Heart right ventricle (tissue), 16 donors: Measurements from ENCODE around the gene RPS3A. TPM values are rescaled to one million over a fixed set of nuclear protein-coding genes. Genes with fewer than 3 reads are reported as not detected.
"Not testable (repeated sequence)": the region's sequence is repeated elsewhere in the genome, so short reads cannot be mapped to it uniquely, and the experiment has no call there.

Experiments used
- ATAC-seq, 8 donors: fragments of 200-7000 bp; cut with Tn5 transposase; one replicate each; pipeline ENCODE4 v1.9.1; 2020; ENCODE audit warnings: mild to moderate bottlenecking in 8 of 8, moderate library complexity in 8 of 8, moderate number of reproducible peaks in 1 of 8
- DNase-seq, 2 donors: peaks; one replicate each; pipeline ENCODE4 v3.0.0-alpha.2; 2020
- H3K27ac ChIP-seq, 10 donors: fragments of 200-600 bp; sonication (generic) in 2 of 10; one replicate each; pipeline versions ENCODE4 v1.5.0 to v1.8.0; 2020 to 2022; ENCODE audit warnings: mild to moderate bottlenecking in 3 of 10
- H3K27me3 ChIP-seq, 7 donors: fragments of 200-600 bp; one replicate each; pipeline ENCODE4 v1.8.0; 2021 to 2022; ENCODE audit warnings: mild to moderate bottlenecking in 2 of 7
- H3K36me3 ChIP-seq, 9 donors: fragments of 200-600 bp; sonication (generic) in 1 of 9; one replicate each; pipeline versions ENCODE4 v1.5.0 to v1.8.0; 2020 to 2022; ENCODE audit warnings: mild to moderate bottlenecking in 2 of 9
- H3K4me1 ChIP-seq, 9 donors: fragments of 200-600 bp; sonication (generic) in 1 of 9; one replicate each; pipeline versions ENCODE4 v1.5.0 to v1.8.0; 2020 to 2022; ENCODE audit warnings: mild to moderate bottlenecking in 4 of 9
- H3K4me3 ChIP-seq, 10 donors: fragments of 200-600 bp; sonication (generic) in 2 of 10; one replicate each; pipeline versions ENCODE4 v1.5.0 to v1.8.0; 2020 to 2022; ENCODE audit warnings: mild to moderate bottlenecking in 7 of 10, moderate library complexity in 2 of 10
- H3K9me3 ChIP-seq, 11 donors: fragments of 200-600 bp in 10 of 11; sonication (generic) in 2 of 11; one replicate each; pipeline versions ENCODE4 v1.5.0 to v1.8.0; 2013 to 2022; ENCODE audit warnings: mild to moderate bottlenecking in 2 of 11, control low read depth in 1 of 11, moderate library complexity in 1 of 11
- WGBS, 2 donors: extraction: QIAGEN DNeasy Blood & Tissue Kit; methylation state at CpG; one replicate each; pipeline ENCODE4 v1.1.7; 2013; ENCODE audit warnings: inconsistent platforms in 1 of 2; 5-methylcytosine and 5-hydroxymethylcytosine counted together
- intact Hi-C, 10 donors: fragments of 100-400 bp; cut with DNase I; formaldehyde crosslinking; loops; one replicate each; pipeline versions ENCODE4 v1.11.1 to v1.14.2; 2022
- polyA plus RNA-seq, 2 donors: library from polyadenylated mRNA; stranded (reverse); fragments of 200-250 nt; gene quantifications; one replicate each; pipeline ENCODE4 v1.2.3, GENCODE V29; 2013
- total RNA-seq, 10 donors: library from RNA; stranded (reverse); fragmentation: NEBNext Ultra II Directional in 3 of 10; extraction: Animal tissue kit (Norgen Biotek cat#: 25700) in 3 of 10; gene quantifications; one replicate each; pipeline versions ENCODE4 v1.2.1 to v1.2.4, GENCODE V29; 2021 to 2023
- TF ChIP-seq, protein P1 (sequence below), 9 donors: fragments of 200-600 bp; sonication (generic) in 2 of 9; IDR thresholded peaks; one replicate each; pipeline versions ENCODE4 v1.5.0 to v1.8.0; 2021 to 2022; ENCODE audit warnings: antibody characterized with exemption in 9 of 9, mild to moderate bottlenecking in 5 of 9, moderate library complexity in 1 of 9
- donor health status: Arrhythmogenic right ventricular cardiomyopathy.
- donor health status: ischemic (EF 13 %, LVEDD 7.1; RV severe dilation, severe dysfunction).
- donor health status: healthy with polysubstance abuse.
- donor health status: DM: no; HTN: yes; CAD: no.
- donor health status: DM: no; HTN: no; CAD: no.
- donor health status: ischemic (EF 25% LVEDD 6.9; RV normal size, moderate dysfunction).
- donor health status: ischemic (EF 25% LVEDD 5.7; RV mildly dilated, moderate dysfunction).
- donor health status: healthy.
- donor health status: DM: yes; HTN: yes; CAD: no.
- donor health status: Ischemic cardiomyopathy.
- donor health status: ischemic (EF 35%, LVEDD 5.7; RV mildly dilated, moderate dysfunction).
- donor health status: nonischemic (EF 11% LVEDD 7.7; RV severe dilation, severe dysfunction).
- donor health status: DM: yes; HTN: yes; CAD: no.
- donor health status: PGD.
- donor health status: ischemic (EF 29% LVEDD 5.4; RV normal size, mild dysfunction).
- donor health status: nonischemic (EF 23%, LVEDD 6.1; RV moderate dilation, normal function).

The RPS3A gene
- total and polyA plus RNA-seq, 12 donors: 716 to 2,252 (median 881) TPM

DNA sequence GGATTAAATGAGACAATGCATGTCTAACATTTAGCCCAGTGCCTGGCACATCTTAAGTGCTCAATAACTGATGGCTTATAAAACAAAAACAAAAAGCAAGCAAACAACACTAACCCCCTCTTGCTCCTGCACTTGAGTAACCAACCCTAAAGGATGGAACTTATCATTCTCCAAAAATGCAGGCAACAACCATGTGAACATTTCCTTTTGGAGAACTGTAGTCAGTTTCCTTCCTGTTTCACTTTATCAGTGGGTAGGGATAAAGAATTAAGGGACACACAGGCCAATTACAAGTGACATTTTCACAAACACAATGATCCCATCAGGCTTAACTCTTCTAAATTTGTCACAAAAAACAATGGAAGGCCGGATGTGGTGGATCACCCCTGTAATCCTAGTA is 30.4 kb downstream of the RPS3A start:
- Histone ChIP-seq H3K36me3 (peaks cover 0 to 100% (median 50%) of the 10 kb centered on the region in 9 donors), H3K4me1 (peaks cover 0 to 3% (median 0%) of the 10 kb centered on the region in 9 donors), H3K27ac (peak overlapping the region in 3 of 10 donors; percentile 7 to 20 (median 8)), H3K27me3 (no peaks in the 10 kb centered on the region), H3K4me3 (no peak overlapping the region), H3K9me3 (no peaks in the 10 kb centered on the region)
- intact Hi-C loops: loop anchor here in 1 of 10 donors (10.0 kb wide), 1 partner anchor 215 kb away; no protein-coding TSS in a partner anchor
- WGBS, 2 donors: 54 to 65% methylated on average over 1 of the region's 1 CpG
- TF ChIP-seq, protein P1, sequence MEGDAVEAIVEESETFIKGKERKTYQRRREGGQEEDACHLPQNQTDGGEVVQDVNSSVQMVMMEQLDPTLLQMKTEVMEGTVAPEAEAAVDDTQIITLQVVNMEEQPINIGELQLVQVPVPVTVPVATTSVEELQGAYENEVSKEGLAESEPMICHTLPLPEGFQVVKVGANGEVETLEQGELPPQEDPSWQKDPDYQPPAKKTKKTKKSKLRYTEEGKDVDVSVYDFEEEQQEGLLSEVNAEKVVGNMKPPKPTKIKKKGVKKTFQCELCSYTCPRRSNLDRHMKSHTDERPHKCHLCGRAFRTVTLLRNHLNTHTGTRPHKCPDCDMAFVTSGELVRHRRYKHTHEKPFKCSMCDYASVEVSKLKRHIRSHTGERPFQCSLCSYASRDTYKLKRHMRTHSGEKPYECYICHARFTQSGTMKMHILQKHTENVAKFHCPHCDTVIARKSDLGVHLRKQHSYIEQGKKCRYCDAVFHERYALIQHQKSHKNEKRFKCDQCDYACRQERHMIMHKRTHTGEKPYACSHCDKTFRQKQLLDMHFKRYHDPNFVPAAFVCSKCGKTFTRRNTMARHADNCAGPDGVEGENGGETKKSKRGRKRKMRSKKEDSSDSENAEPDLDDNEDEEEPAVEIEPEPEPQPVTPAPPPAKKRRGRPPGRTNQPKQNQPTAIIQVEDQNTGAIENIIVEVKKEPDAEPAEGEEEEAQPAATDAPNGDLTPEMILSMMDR (IDR thresholded peaks at IDR 0.05): no peak
- ATAC-seq (peak in 1 of 8 donors; percentile 56), DNase-seq (no peak)

GRCh38 chr4:151133311-151133710 is 33.9 kb downstream of the RPS3A start:
- TF ChIP-seq, protein P1 (IDR thresholded peaks at IDR 0.05): no peak
- no peak overlapping the region for H3K27ac ChIP-seq
- peaks cover 0 to 100% (median 41%) of the 10 kb centered on the region in 9 donors for H3K36me3 ChIP-seq
- H3K4me3 ChIP-seq: no peak overlapping the region
- no peak for DNase-seq
- H3K27me3 ChIP-seq: no peaks in the 10 kb centered on the region
- WGBS, 2 donors: 90 to 93% methylated on average over 5 of the region's 5 CpGs
- H3K4me1 ChIP-seq: peaks cover 0 to 3% (median 0%) of the 10 kb centered on the region in 9 donors
- intact Hi-C loops: loop anchor here in 1 of 10 donors (10.0 kb wide), 1 partner anchor 211 kb away; no protein-coding TSS in a partner anchor
- no peaks in the 10 kb centered on the region for H3K9me3 ChIP-seq
- no peak for ATAC-seq

DNA sequence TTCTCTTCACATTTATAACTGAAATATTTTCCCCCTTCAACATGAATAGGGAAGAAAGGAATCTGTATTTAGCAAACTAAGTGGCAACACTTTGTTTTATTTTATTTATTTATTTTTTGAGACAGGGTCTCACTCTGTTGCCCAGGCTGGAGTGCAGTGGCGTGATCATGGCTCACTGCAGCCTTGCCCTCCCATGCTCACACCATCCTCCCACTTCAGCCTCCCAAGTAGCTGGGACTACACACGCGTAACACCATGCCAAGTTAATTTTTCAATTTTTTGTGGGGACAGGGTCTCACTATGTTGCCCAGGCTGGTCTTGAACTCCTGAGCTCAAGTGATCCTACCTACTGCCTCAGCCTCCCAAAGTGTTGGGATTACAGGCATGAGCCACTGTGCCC is 36.6 kb downstream of the RPS3A start:
- not testable (repeated sequence) for H3K27ac ChIP-seq, DNase-seq, H3K4me1 ChIP-seq, H3K27me3 ChIP-seq, H3K4me3 ChIP-seq, ATAC-seq, H3K9me3 ChIP-seq
- H3K36me3 ChIP-seq: peaks cover 0 to 100% (median 46%) of the 10 kb centered on the region in 9 donors
- intact Hi-C loops: loop anchor here in 1 of 10 donors (10.0 kb wide), 1 partner anchor 209 kb away; no protein-coding TSS in a partner anchor
- 97 to 99% methylated on average over 3 of the region's 3 CpGs for WGBS, 2 donors

DNA sequence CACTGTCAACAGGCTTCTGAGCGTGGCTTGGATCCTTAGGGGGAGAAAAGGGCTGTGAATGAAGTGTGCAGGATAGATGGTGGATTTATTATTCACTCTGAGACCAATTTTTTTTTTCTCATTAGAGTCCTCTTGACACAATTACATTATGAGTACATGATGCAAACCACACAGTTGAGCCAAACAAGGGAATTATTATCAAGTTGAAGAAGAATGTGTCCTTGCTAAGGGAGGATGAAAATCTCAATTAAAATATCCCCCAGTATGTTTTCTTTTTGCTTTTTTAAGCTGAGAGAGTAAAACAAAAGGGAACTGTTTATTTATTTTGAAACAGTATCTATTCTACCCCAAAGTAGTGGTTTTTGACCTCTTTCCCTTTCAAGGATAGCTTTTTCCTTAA is 40.4 kb downstream of the RPS3A start:
- no peak overlapping the region for H3K27ac ChIP-seq
- H3K36me3 ChIP-seq: peaks cover 0 to 100% (median 48%) of the 10 kb centered on the region in 9 donors

More for the DNA sequence above, 40.4 kb downstream of the RPS3A start:
- no peaks in the 10 kb centered on the region for H3K27me3 ChIP-seq
- no peak for ATAC-seq
- TF ChIP-seq, protein P1 (IDR thresholded peaks at IDR 0.05): no peak
- intact Hi-C loops: loop anchor here in 1 of 10 donors (10.0 kb wide), 1 partner anchor 205 kb away; no protein-coding TSS in a partner anchor
- no peaks in the 10 kb centered on the region for H3K9me3 ChIP-seq
- peaks cover 0 to 8% (median under 1%) of the 10 kb centered on the region in 9 donors for H3K4me1 ChIP-seq
- WGBS, 2 donors: 90 to 96% methylated on average over 1 of the region's 1 CpG
- no peak for DNase-seq
- H3K4me3 ChIP-seq: no peak overlapping the region
